HepG2 (cell line): ENCODE results near the gene DNAJC30.

Experiments
- SMC3 ChIP-seq: IDR thresholded peaks from 2 replicates; pipeline ENCODE4 v1.6.1; 2011; ENCODE audit warnings: low read length, improper control_type of control experiment
- TARDBP ChIP-seq: sonication (generic); formaldehyde crosslinking; IDR thresholded peaks from 2 replicates; pipeline ENCODE4 v1.8.0; 2022; ENCODE audit warnings: mild to moderate bottlenecking, missing genetic modification reagents
- ZNF335 ChIP-seq: sonication (generic); formaldehyde crosslinking; IDR thresholded peaks from 2 replicates; pipeline ENCODE4 v1.4.0; 2020; ENCODE audit warnings: missing genetic modification reagents

- no peak for TF ChIP-seq ZNF335
- no peak for TF ChIP-seq SMC3
- TF ChIP-seq TARDBP: no peak
Measured at GRCh38 chr7:73718905-73719805, 35.9 kb upstream of the DNAJC30 start, which contains the start of gene STX1A.
